BJ (cell line): Measurements from ENCODE around the gene TAF1B. TPM values are rescaled to one million over a fixed set of nuclear protein-coding genes. Genes with fewer than 3 reads are reported as not detected.

Experiments
- CTCF ChIA-PET: fragments of 350-600 bp; formaldehyde crosslinking; extraction: SDS; loops from one replicate; lab custom pipeline; 2021; ENCODE audit warnings: antibody characterized with exemption, inconsistent platforms; lab: Yijun Ruan, JAX
- POLR2A ChIA-PET: fragments of 300-600 bp; sonication (Branson Sonifier 250); formaldehyde crosslinking; extraction: SDS; loops from one replicate; lab custom pipeline; 2021; ENCODE audit warnings: antibody characterized with exemption; lab: Charles Lee
- DNase-seq: peaks from one replicate; pipeline ENCODE4 v3.0.0-alpha.2; 2011; ENCODE audit warnings: low read depth
- H3K27me3 ChIP-seq: 2 replicates; pipeline ENCODE4 v1.6.0; 2011; ENCODE audit warnings: low read length; ENCODE audit not compliant: control insufficient read depth, insufficient read depth
- H3K36me3 ChIP-seq: 2 replicates; pipeline ENCODE4 v1.5.1; 2011; ENCODE audit warnings: low read length; ENCODE audit not compliant: control insufficient read depth, insufficient read depth
- H3K4me3 ChIP-seq: 2 replicates; pipeline ENCODE4 v1.5.1; 2011; ENCODE audit warnings: low read depth, mild to moderate bottlenecking, control low read depth, low read length
- polyA plus RNA-seq: library from polyadenylated mRNA; depleted of rRNA; stranded (reverse); fragments of >200 nt; gene quantifications from 2 replicates; pipeline ENCODE4 v1.2.3, GENCODE V29; 2011
- TF ChIP-seq, protein P1 (sequence below): IDR thresholded peaks from 2 replicates; pipeline ENCODE4 v1.5.1; 2011; ENCODE audit warnings: low read depth, mild to moderate bottlenecking, control low read depth, inconsistent platforms, low read length, moderate library complexity; ENCODE audit not compliant: insufficient read depth

TAF1B gene
- polyA plus RNA-seq, 1 experiment: 7.6 TPM

DNA sequence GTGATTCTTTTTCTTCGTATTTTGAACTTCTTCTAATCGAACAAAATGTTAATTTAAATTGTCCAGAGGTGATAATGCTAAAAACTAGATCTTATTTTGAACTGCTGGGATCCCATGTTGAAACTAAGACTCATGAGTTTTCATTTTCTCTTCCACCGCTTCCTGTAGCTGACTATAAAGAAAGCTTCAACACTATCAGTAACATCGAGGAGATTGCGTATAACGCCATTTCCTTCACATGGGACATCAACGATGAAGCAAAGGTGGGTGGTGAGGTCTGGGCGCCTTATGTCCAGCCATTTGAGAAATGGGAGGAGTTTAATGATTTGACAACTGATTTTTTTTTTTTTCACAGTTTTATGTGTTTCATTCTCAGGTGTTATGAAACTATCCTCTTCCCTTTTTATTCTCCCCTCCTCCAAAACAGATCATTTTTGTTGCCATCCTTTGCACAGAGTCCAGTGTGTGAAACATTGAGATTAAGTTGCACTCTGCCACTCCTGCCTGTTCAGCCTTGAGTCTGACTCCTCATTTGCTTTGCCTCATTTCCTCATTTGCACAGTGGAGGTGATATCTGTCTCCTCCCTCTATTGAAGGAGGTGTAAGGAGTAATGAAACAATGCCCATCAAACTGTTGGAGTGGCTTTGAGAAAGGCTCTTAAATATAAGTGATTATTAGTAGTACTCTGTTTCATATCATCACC, 122.0 kb downstream of the TAF1B start:
- CTCF ChIA-PET: interaction anchor here (0.6 kb wide), 1 partner anchor 108 kb away, joined by 3 read pairs; no protein-coding TSS in a partner anchor

DNA sequence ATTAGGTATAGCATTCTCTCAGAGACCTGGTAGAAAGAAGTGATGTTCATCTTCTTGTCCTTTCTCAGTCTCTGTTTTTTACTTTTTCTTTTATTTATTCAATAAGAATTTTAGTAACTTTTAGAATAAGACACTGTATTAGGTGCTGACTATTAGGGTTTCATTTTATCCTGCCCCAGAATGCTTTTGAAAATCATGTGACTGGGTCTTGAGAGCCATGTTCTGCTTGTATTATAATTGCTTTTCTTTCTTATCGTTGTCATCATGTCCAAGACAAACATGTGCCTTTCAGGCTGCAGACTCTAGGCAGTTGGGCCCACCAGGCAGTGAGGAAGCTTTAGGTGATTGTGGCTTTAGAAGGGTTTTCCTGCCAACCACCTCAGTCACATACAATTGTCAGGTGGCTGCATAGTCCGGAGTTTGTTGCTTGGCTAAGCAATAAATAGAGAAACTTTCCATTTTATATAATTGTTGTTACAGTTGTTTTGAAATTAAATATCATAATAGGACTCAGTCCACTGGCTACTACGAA, 123.3 kb downstream of the TAF1B start:
- TF ChIP-seq, protein P1, sequence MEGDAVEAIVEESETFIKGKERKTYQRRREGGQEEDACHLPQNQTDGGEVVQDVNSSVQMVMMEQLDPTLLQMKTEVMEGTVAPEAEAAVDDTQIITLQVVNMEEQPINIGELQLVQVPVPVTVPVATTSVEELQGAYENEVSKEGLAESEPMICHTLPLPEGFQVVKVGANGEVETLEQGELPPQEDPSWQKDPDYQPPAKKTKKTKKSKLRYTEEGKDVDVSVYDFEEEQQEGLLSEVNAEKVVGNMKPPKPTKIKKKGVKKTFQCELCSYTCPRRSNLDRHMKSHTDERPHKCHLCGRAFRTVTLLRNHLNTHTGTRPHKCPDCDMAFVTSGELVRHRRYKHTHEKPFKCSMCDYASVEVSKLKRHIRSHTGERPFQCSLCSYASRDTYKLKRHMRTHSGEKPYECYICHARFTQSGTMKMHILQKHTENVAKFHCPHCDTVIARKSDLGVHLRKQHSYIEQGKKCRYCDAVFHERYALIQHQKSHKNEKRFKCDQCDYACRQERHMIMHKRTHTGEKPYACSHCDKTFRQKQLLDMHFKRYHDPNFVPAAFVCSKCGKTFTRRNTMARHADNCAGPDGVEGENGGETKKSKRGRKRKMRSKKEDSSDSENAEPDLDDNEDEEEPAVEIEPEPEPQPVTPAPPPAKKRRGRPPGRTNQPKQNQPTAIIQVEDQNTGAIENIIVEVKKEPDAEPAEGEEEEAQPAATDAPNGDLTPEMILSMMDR: no peak
- CTCF ChIA-PET: interaction anchor here (1.7 kb wide), 1 partner anchor 154 kb away, joined by 3 read pairs; no protein-coding TSS in a partner anchor

More for the DNA sequence above, 122.0 kb downstream of the TAF1B start:
- Histone ChIP-seq H3K4me3 (no peak overlapping the region), H3K36me3 (no peaks in the 10 kb centered on the region), H3K27me3 (no peaks in the 10 kb centered on the region)
- POLR2A ChIA-PET: no interaction called here
- TF ChIP-seq, protein P1: no peak
- no peak for DNase-seq

DNA sequence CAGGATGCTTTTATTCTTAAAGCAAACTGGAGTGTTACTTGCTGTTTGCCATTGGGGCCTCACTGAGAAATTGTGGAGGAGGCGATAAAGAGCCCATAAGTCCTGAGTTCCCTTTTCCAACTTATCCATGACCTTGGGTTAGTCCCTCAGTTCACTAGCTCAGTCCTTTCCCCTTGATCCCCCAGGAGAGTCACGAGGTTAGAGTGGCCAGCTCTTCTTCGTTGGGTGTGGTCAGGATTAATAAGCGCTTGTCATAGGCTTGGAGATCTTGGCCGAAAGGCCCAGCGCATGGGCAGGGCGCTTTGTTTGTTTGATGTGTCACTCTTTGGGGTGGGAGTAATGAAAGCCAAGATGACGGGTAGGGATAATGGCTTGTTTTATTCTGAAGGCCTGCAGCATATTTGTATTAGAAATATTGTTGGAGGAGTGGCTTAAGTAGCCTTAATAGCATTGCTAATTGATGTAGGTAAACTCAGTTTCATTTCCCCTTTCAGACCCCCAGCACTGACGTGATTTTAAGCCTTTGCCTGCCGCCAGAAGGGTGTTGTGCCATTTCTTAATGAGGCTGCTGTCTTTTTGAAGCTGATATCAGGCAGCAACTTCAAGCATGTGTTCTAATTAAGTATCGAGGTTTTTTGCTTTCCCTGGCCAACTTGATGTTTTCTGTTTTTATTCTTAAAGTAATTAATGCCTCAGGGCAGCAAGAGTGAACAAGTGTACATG, 123.9 kb downstream of the TAF1B start:
- POLR2A ChIA-PET: no interaction called here
- H3K4me3 ChIP-seq: no peak overlapping the region
- H3K36me3 ChIP-seq: no peaks in the 10 kb centered on the region
- DNase-seq: no peak
- no peaks in the 10 kb centered on the region for H3K27me3 ChIP-seq
- CTCF ChIA-PET: interaction anchor here (0.6 to 1.7 kb wide), 2 partner anchors 14 to 154 kb away, joined by 3 read pairs; no protein-coding TSS in a partner anchor
- TF ChIP-seq, protein P1: no peak

More for the DNA sequence above, 123.3 kb downstream of the TAF1B start:
- DNase-seq: no peak
- POLR2A ChIA-PET: no interaction called here
- no peaks in the 10 kb centered on the region for H3K36me3 ChIP-seq
- no peak overlapping the region for H3K4me3 ChIP-seq
- H3K27me3 ChIP-seq: no peaks in the 10 kb centered on the region

DNA sequence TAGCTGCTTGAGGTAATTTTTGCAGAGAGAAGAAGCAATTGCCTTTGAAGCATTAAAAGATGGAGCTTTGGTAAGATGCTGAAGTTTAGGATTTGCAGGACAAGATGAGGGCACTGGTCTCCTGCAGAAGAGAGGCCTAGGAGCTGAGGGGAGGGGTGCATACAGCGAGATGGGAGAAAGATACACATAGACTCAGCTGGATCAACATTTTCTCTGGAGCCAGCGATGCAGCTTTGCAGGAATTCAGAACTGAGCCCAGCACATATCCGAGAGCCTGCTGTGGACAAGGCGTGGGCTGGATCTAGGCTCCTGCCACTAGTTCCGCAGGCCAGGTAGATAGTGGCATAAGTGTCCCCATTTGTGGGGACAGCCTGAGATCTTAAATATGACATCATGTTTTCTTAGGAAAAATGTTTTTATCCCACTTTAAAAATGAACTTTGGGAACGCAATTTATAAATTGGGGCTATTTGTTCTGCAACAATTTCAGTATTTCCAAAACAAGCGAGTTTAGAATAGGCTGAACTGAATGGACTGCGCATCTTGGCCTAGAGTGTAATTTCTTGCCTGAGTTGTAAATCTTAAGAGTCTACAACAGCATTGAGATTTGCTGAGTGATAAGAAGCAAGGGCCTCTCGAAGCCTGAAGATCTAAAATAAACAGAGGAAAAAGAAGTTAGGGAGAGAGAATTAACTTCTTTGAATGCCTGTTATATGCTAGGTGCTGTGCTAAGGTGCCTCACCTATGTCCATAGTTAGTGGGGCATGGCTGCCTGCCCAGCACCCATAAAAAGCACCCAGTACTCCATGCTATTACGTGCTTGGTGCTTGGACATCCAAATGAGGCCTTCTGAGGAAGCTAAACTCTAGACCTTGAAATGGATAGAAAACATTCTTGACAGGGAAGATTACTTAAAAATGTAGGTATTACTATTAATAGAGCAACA, 125.6 kb downstream of the TAF1B start:
- no peak overlapping the region for H3K4me3 ChIP-seq
- CTCF ChIA-PET: interaction anchor here (1.0 to 1.7 kb wide), 2 partner anchors 23 to 156 kb away, joined by 3 read pairs; no protein-coding TSS in a partner anchor
- POLR2A ChIA-PET: no interaction called here
- no peak for DNase-seq
- H3K36me3 ChIP-seq: no peaks in the 10 kb centered on the region
- TF ChIP-seq, protein P1: no peak
- H3K27me3 ChIP-seq: no peaks in the 10 kb centered on the region
